Inflammatory macrophage (primary cell): ENCODE results near the gene LARP4B.
"Not testable (repeated sequence)": the region's sequence is repeated elsewhere in the genome, so short reads cannot be mapped to it uniquely, and the experiment has no call there.

Source experiments
- DNase-seq, 2 donors: peaks; one replicate each; pipeline ENCODE4 v3.0.0-alpha.2; 2020 to 2022

The LARP4B gene

GRCh38 chr10:958106-958505 lies 26.6 kb upstream of the LARP4B start:
- no peak for DNase-seq

- DNase-seq: no peak
These were observed 24.3 kb upstream of the LARP4B start for GRCh38 chr10:955820-956217.

GRCh38 chr10:955127-955819 lies 23.8 kb upstream of the LARP4B start:
- DNase-seq: no peak

- DNase-seq: no peak
These were observed 22.9 kb upstream of the LARP4B start for GRCh38 chr10:954396-954795.

- DNase-seq: no peak
These were observed 22.3 kb upstream of the LARP4B start for GRCh38 chr10:953836-954235.

- no peak for DNase-seq
These were observed 17.9 kb upstream of the LARP4B start for GRCh38 chr10:949446-949845.

GRCh38 chr10:948347-948746 lies 16.8 kb upstream of the LARP4B start:
- no peak for DNase-seq

GRCh38 chr10:947881-948280 lies 16.4 kb upstream of the LARP4B start:
- DNase-seq: no peak

GRCh38 chr10:947051-947450 lies 15.5 kb upstream of the LARP4B start:
- DNase-seq: peak; percentile 43 to 56

GRCh38 chr10:945778-946177 lies 14.3 kb upstream of the LARP4B start:
- peak in 1 of 2 donors; percentile 26 for DNase-seq

- peak; percentile 94 to 95 for DNase-seq
These were observed 12.7 kb upstream of the LARP4B start for GRCh38 chr10:944034-944831.

GRCh38 chr10:943334-944033 lies 12.0 kb upstream of the LARP4B start:
- no peak for DNase-seq

GRCh38 chr10:938941-939678 lies 7.6 kb upstream of the LARP4B start:
- no peak for DNase-seq

- no peak for DNase-seq
These were observed 3.4 kb upstream of the LARP4B start for GRCh38 chr10:934746-935406.

GRCh38 chr10:934165-934564 lies 2.7 kb upstream of the LARP4B start:
- not testable (repeated sequence) for DNase-seq

GRCh38 chr10:932589-932988 lies 1.1 kb upstream of the LARP4B start:
- DNase-seq: no peak

GRCh38 chr10:930625-931325 lies 730 bp downstream of the LARP4B start:
- peak; percentile 39 to 60 for DNase-seq

- DNase-seq: peak; percentile 75 to 78
These were observed 1.4 kb downstream of the LARP4B start for GRCh38 chr10:929960-930624.

- DNase-seq: no peak
These were observed 4.4 kb downstream of the LARP4B start for GRCh38 chr10:927131-927530.

GRCh38 chr10:926075-926698 lies 5.3 kb downstream of the LARP4B start:
- no peak for DNase-seq

- no peak for DNase-seq
These were observed 7.0 kb downstream of the LARP4B start for GRCh38 chr10:924524-924859.
